ENCODE measurements around the gene DISC1.

DNA sequence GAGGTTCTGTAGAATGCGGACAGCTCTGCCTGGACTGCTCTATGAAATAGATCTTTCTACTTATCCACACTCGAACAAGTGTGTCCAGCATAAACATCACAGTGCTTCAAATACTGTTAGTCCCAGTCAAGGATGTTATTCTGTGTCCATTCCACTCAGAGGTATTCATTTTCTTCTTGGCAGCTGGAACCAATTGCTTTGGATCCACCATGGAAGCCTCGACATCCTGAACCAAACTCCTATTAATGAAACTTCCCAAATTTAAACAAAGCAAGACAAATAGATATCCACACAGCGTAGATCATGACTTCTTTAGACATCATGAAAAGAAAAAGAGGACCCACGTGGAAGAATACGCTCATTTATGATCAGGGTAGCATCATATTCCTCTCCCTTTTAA is 95.8 kb downstream of the DISC1 start:
- TF ChIP-seq, protein P1, sequence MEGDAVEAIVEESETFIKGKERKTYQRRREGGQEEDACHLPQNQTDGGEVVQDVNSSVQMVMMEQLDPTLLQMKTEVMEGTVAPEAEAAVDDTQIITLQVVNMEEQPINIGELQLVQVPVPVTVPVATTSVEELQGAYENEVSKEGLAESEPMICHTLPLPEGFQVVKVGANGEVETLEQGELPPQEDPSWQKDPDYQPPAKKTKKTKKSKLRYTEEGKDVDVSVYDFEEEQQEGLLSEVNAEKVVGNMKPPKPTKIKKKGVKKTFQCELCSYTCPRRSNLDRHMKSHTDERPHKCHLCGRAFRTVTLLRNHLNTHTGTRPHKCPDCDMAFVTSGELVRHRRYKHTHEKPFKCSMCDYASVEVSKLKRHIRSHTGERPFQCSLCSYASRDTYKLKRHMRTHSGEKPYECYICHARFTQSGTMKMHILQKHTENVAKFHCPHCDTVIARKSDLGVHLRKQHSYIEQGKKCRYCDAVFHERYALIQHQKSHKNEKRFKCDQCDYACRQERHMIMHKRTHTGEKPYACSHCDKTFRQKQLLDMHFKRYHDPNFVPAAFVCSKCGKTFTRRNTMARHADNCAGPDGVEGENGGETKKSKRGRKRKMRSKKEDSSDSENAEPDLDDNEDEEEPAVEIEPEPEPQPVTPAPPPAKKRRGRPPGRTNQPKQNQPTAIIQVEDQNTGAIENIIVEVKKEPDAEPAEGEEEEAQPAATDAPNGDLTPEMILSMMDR (IDR thresholded peaks at IDR 0.05) = no peak
- TF ChIP-seq POLR2A (IDR thresholded peaks at IDR 0.05) = no peak
